Measurements from ENCODE around the gene PPP1R12B.

The PPP1R12B gene

DNA sequence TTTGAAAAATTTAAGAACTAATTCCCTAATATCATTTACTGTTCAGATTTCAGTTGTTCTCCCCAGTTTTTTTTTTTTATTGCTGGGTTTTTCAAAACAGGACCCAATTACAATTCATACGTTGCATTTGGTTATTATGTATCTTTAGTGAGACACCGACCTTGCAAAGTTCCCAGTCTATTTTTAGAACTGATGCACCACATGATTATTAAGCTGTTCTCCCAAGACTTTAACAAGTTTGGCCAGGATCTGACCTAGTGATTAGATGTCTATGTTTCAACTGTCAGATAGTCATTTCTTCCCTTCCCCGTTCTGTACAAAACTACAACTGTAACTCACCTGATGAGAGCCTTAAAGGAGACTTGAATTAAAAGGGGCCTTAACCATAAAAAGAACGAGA is 14.6 kb upstream of the PPP1R12B start:
- no peaks in the 10 kb centered on the region for H3K4me1 ChIP-seq (ENCODE audit: control insufficient read depth, low read length)
- peaks cover 31% of the 10 kb centered on the region for H3K79me2 ChIP-seq (ENCODE audit: control insufficient read depth, low read length)
- no peaks in the 10 kb centered on the region for H3K27me3 ChIP-seq (ENCODE audit: control insufficient read depth, low read length)
- peaks cover 55% of the 10 kb centered on the region for H3F3A ChIP-seq (ENCODE audit: control insufficient read depth, insufficient read depth)
- no peaks in the 10 kb centered on the region for H3K9me2 ChIP-seq (replicated peaks; ENCODE audit: control insufficient read depth, low read length)
- TF ChIP-seq EZH2phosphoT487 (IDR thresholded peaks at IDR 0.05; ENCODE audit: borderline replicate concordance, low read length) = no peak
- TF ChIP-seq, protein P1, sequence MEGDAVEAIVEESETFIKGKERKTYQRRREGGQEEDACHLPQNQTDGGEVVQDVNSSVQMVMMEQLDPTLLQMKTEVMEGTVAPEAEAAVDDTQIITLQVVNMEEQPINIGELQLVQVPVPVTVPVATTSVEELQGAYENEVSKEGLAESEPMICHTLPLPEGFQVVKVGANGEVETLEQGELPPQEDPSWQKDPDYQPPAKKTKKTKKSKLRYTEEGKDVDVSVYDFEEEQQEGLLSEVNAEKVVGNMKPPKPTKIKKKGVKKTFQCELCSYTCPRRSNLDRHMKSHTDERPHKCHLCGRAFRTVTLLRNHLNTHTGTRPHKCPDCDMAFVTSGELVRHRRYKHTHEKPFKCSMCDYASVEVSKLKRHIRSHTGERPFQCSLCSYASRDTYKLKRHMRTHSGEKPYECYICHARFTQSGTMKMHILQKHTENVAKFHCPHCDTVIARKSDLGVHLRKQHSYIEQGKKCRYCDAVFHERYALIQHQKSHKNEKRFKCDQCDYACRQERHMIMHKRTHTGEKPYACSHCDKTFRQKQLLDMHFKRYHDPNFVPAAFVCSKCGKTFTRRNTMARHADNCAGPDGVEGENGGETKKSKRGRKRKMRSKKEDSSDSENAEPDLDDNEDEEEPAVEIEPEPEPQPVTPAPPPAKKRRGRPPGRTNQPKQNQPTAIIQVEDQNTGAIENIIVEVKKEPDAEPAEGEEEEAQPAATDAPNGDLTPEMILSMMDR (IDR thresholded peaks at IDR 0.05; ENCODE audit: low read depth, low read length, poor library complexity, severe bottlenecking) = no peak
- no peaks in the 10 kb centered on the region for H3K9me3 ChIP-seq (ENCODE audit: control insufficient read depth, insufficient read depth, low read length)
- H4K20me1 ChIP-seq (ENCODE audit: control insufficient read depth, insufficient read depth, low read depth, low read length) = 0 out of 2 replicates have a peak, but pooled peaks cover 4% of the 10 kb centered on the region
- no peak overlapping the region for H3K4me3 ChIP-seq (ENCODE audit: low read length)
- no peak overlapping the region for H3K4me2 ChIP-seq (ENCODE audit: low read length)
- H3K27ac ChIP-seq (ENCODE audit: low read depth, low read length) = no peak overlapping the region
- peaks cover 94% of the 10 kb centered on the region for H3K36me3 ChIP-seq (ENCODE audit: control insufficient read depth, low read length)

DNA sequence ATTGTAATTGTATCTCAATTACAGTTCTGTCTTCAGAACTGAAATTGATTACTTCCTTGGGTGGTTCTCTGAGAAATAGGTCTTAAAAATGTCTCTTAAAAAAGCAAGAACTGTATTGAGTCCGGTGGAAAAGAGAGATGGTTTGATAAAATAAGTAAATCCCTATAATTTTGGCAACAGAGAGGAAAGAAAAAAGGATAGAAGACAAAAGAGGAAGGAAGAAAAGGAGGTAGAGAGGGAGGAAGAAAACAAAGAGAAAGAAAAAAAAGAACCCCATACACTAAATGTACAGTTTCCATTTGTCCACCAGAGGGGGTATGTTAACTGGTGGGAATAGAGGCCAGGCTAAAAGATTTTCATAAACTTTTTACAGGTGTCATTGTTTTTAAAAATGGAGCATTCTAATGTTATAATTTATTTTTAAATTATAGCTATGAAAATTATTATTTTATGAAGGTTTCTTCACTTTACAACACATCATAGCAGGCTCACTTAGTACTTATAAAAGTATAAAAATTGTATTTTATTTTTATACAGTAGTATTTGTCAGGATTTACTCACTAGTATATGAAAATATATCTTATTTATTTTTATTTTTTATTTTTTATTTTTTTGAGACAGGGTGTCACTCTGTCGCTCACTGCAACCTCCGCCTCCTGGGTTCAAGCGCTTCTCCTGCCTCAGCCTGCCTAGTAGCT is 4.7 kb upstream of the PPP1R12B start:
- TF ChIP-seq EZH2phosphoT487 (IDR thresholded peaks at IDR 0.05; ENCODE audit: borderline replicate concordance, low read length) = no peak
- TF ChIP-seq, protein P1 (IDR thresholded peaks at IDR 0.05; ENCODE audit: low read depth, low read length, poor library complexity, severe bottlenecking) = peak; percentile 68
- Histone ChIP-seq H3K27ac (ENCODE audit: low read depth, low read length) (peak overlapping the region; percentile 57), H3K9me3 (ENCODE audit: control insufficient read depth, insufficient read depth, low read length) (no peaks in the 10 kb centered on the region), H4K20me1 (ENCODE audit: control insufficient read depth, insufficient read depth, low read depth, low read length) (no peaks in the 10 kb centered on the region), H3K27me3 (ENCODE audit: control insufficient read depth, low read length) (no peaks in the 10 kb centered on the region), H3K4me1 (ENCODE audit: control insufficient read depth, low read length) (peaks cover 39% of the 10 kb centered on the region), H3K79me2 (ENCODE audit: control insufficient read depth, low read length) (peaks cover 33% of the 10 kb centered on the region), H3K9me2 (replicated peaks; ENCODE audit: control insufficient read depth, low read length) (no peaks in the 10 kb centered on the region), H3K4me3 (ENCODE audit: low read length) (peak overlapping the region; percentile 60), H3K4me2 (ENCODE audit: low read length) (peak overlapping the region; percentile 85), H3K36me3 (ENCODE audit: control insufficient read depth, low read length) (peaks cover 22% of the 10 kb centered on the region), H3F3A (ENCODE audit: control insufficient read depth, insufficient read depth) (peaks cover 16% of the 10 kb centered on the region)

DNA sequence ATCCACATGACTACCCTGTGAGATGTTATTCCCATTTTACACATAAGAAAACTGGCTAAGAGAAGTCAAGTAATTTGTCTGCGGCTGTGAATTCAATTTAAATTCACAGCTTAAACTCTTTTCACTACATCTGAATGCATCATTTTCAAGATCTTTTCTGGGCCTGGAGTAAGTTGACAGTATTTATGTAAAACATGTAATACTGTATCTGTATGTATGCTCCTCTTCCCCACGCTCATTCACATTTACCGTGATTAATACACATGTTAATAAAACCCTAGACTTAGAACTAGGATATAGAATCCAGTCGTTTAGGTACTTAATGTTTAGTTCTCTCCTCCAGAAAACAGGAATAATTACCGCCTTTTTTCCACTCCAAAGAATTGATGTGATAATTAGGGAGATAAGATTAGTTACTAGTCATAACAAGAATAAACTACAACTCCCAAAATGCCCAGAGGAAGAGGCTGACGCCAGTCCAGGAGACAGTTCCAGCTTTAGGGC is 442 bp upstream of the PPP1R12B start:
- Histone ChIP-seq H3K9me2 (replicated peaks; ENCODE audit: control insufficient read depth, low read length) (no peaks in the 10 kb centered on the region), H3K79me2 (ENCODE audit: control insufficient read depth, low read length) (peaks cover 43% of the 10 kb centered on the region), H3K4me2 (ENCODE audit: low read length) (peak overlapping the region; percentile 98), H3K27me3 (ENCODE audit: control insufficient read depth, low read length) (no peaks in the 10 kb centered on the region), H3K36me3 (ENCODE audit: control insufficient read depth, low read length) (no peaks in the 10 kb centered on the region; the same call in 1 of the 2 replicates), H3K27ac (ENCODE audit: low read depth, low read length) (no peak overlapping the region), H3K4me1 (ENCODE audit: control insufficient read depth, low read length) (peaks cover 25% of the 10 kb centered on the region), H3K4me3 (ENCODE audit: low read length) (peak overlapping the region; percentile 94), H3K9me3 (ENCODE audit: control insufficient read depth, insufficient read depth, low read length) (no peaks in the 10 kb centered on the region), H4K20me1 (ENCODE audit: control insufficient read depth, insufficient read depth, low read depth, low read length) (no peaks in the 10 kb centered on the region), H3F3A (ENCODE audit: control insufficient read depth, insufficient read depth) (peaks cover 6% of the 10 kb centered on the region)
- TF ChIP-seq EZH2phosphoT487 (IDR thresholded peaks at IDR 0.05; ENCODE audit: borderline replicate concordance, low read length) = no peak
